Ectodermal cell (in vitro differentiated cells): ENCODE measurements around the gene ACSBG1.
"Not testable (repeated sequence)": the region's sequence is repeated elsewhere in the genome, so short reads cannot be mapped to it uniquely, and the experiment has no call there.

Source experiments
- H3K27ac ChIP-seq: 2 replicates; pipeline ENCODE4 v1.7.0; 2013; ENCODE audit warnings: mild to moderate bottlenecking, low read depth, low read length; ENCODE audit not compliant: insufficient read depth, poor library complexity, severe bottlenecking
- H3K27me3 ChIP-seq: 2 replicates; pipeline ENCODE4 v1.7.0; 2013; ENCODE audit warnings: mild to moderate bottlenecking, low read length; ENCODE audit not compliant: insufficient read depth, control insufficient read depth, poor library complexity, severe bottlenecking
- H3K36me3 ChIP-seq: one replicate; pipeline ENCODE4 v1.7.0; 2013; ENCODE audit warnings: low read length; ENCODE audit not compliant: control insufficient read depth, insufficient read depth
- H3K4me1 ChIP-seq: one replicate; pipeline ENCODE4 v1.7.0; 2013; ENCODE audit warnings: low read length; ENCODE audit not compliant: control insufficient read depth, insufficient read depth
- H3K4me3 ChIP-seq: 2 replicates; pipeline ENCODE4 v1.7.0; 2013; ENCODE audit warnings: low read depth, low read length, control low read depth; ENCODE audit not compliant: insufficient read depth
- H3K9me3 ChIP-seq: 2 replicates; pipeline ENCODE4 v1.7.0; 2013; ENCODE audit warnings: mild to moderate bottlenecking, low read length, moderate library complexity; ENCODE audit not compliant: control insufficient read depth
- WGBS, 2 experiments: methylation state at CpG; one replicate each; pipeline ENCODE4 v1.1.7; 2013; ENCODE audit warnings: missing lambda C conversion rate in 2 of 2; 5-methylcytosine and 5-hydroxymethylcytosine counted together

ACSBG1 gene

GRCh38 chr15:78251136-78251535 is 16.8 kb upstream of the ACSBG1 start:
- Histone ChIP-seq H3K27me3 (no peaks in the 10 kb centered on the region), H3K27ac (no peak overlapping the region), H3K36me3 (no peaks in the 10 kb centered on the region), H3K9me3 (no peaks in the 10 kb centered on the region), H3K4me3 (no peak overlapping the region), H3K4me1 (no peaks in the 10 kb centered on the region)
- WGBS, 2 experiments = 85 to 87% methylated on average over 9 of the region's 9 CpGs

- H3K27ac ChIP-seq = no peak overlapping the region
- no peaks in the 10 kb centered on the region for H3K27me3 ChIP-seq
- H3K4me1 ChIP-seq = no peaks in the 10 kb centered on the region
- no peaks in the 10 kb centered on the region for H3K36me3 ChIP-seq
- WGBS, 2 experiments = 91 to 95% methylated on average over 5 of the region's 5 CpGs
- H3K4me3 ChIP-seq = no peak overlapping the region
- H3K9me3 ChIP-seq = no peaks in the 10 kb centered on the region
These were observed 14.8 kb upstream of the ACSBG1 start for GRCh38 chr15:78249131-78249530.

- H3K4me3 ChIP-seq = no peak overlapping the region
- no peak overlapping the region for H3K27ac ChIP-seq
- WGBS, 2 experiments = 67 to 71% methylated on average over 1 of the region's 1 CpG
- H3K27me3 ChIP-seq = no peaks in the 10 kb centered on the region
- H3K9me3 ChIP-seq = no peaks in the 10 kb centered on the region
- H3K36me3 ChIP-seq = no peaks in the 10 kb centered on the region
- peaks cover 8% of the 10 kb centered on the region for H3K4me1 ChIP-seq
These were observed 13.5 kb upstream of the ACSBG1 start for GRCh38 chr15:78247911-78248310.

GRCh38 chr15:78245976-78246620 is 11.7 kb upstream of the ACSBG1 start:
- not testable (repeated sequence) for H3K4me1 ChIP-seq, H3K9me3 ChIP-seq, H3K27me3 ChIP-seq, H3K4me3 ChIP-seq, H3K27ac ChIP-seq, H3K36me3 ChIP-seq
- WGBS, 2 experiments = 92 to 96% methylated on average over 39 of the region's 39 CpGs

- not testable (repeated sequence) for H3K36me3 ChIP-seq
- 92 to 95% methylated on average over 13 of the region's 14 CpGs for WGBS, 2 experiments
These were observed 11.0 kb upstream of the ACSBG1 start for GRCh38 chr15:78245392-78245791.

GRCh38 chr15:78244893-78245292 is 10.5 kb upstream of the ACSBG1 start:
- 66 to 69% methylated on average over 7 of the region's 7 CpGs for WGBS, 2 experiments
- Histone ChIP-seq H3K27ac (no peak overlapping the region), H3K9me3 (no peaks in the 10 kb centered on the region), H3K36me3 (no peaks in the 10 kb centered on the region), H3K4me3 (no peak overlapping the region), H3K4me1 (peaks cover 8% of the 10 kb centered on the region), H3K27me3 (no peaks in the 10 kb centered on the region)

More at GRCh38 chr15:78245392-78245791, 11.0 kb upstream of the ACSBG1 start:
- not testable (repeated sequence) for H3K9me3 ChIP-seq, H3K4me1 ChIP-seq, H3K27me3 ChIP-seq, H3K4me3 ChIP-seq, H3K27ac ChIP-seq

- WGBS, 2 experiments = 90 to 95% methylated on average over 6 of the region's 6 CpGs
- Histone ChIP-seq H3K9me3 (no peaks in the 10 kb centered on the region), H3K27me3 (no peaks in the 10 kb centered on the region), H3K36me3 (no peaks in the 10 kb centered on the region), H3K27ac (no peak overlapping the region), H3K4me3 (no peak overlapping the region), H3K4me1 (peaks cover 8% of the 10 kb centered on the region)
These were observed 9.7 kb upstream of the ACSBG1 start for GRCh38 chr15:78244101-78244500.

GRCh38 chr15:78243491-78243941 is 9.2 kb upstream of the ACSBG1 start:
- no peaks in the 10 kb centered on the region for H3K36me3 ChIP-seq
- 56 to 57% methylated on average over 6 of the region's 6 CpGs for WGBS, 2 experiments
- no peak overlapping the region for H3K27ac ChIP-seq

GRCh38 chr15:78243058-78243457 is 8.7 kb upstream of the ACSBG1 start:
- Histone ChIP-seq H3K9me3 (no peaks in the 10 kb centered on the region), H3K4me3 (no peak overlapping the region), H3K27ac (no peak overlapping the region), H3K27me3 (no peaks in the 10 kb centered on the region), H3K4me1 (peaks cover 8% of the 10 kb centered on the region), H3K36me3 (no peaks in the 10 kb centered on the region)
- 90% methylated on average over 6 of the region's 6 CpGs for WGBS, 2 experiments

More at GRCh38 chr15:78243491-78243941, 9.2 kb upstream of the ACSBG1 start:
- H3K4me3 ChIP-seq = no peak overlapping the region
- H3K9me3 ChIP-seq = no peaks in the 10 kb centered on the region
- no peaks in the 10 kb centered on the region for H3K27me3 ChIP-seq
- peaks cover 8% of the 10 kb centered on the region for H3K4me1 ChIP-seq

- 82 to 90% methylated on average over 5 of the region's 5 CpGs for WGBS, 2 experiments
- H3K9me3 ChIP-seq = no peaks in the 10 kb centered on the region
- H3K27me3 ChIP-seq = no peaks in the 10 kb centered on the region
- no peaks in the 10 kb centered on the region for H3K36me3 ChIP-seq
- no peak overlapping the region for H3K27ac ChIP-seq
- no peak overlapping the region for H3K4me3 ChIP-seq
- H3K4me1 ChIP-seq = peaks cover 8% of the 10 kb centered on the region
These were observed 7.8 kb upstream of the ACSBG1 start for GRCh38 chr15:78242128-78242527.

GRCh38 chr15:78241017-78241416 is 6.7 kb upstream of the ACSBG1 start:
- WGBS, 2 experiments = 28 to 30% methylated on average over 12 of the region's 12 CpGs
- H3K36me3 ChIP-seq = no peaks in the 10 kb centered on the region
- no peaks in the 10 kb centered on the region for H3K27me3 ChIP-seq

More at GRCh38 chr15:78241017-78241416, 6.7 kb upstream of the ACSBG1 start:
- H3K4me1 ChIP-seq = peaks cover 8% of the 10 kb centered on the region
- H3K27ac ChIP-seq = no peak overlapping the region
- H3K9me3 ChIP-seq = no peaks in the 10 kb centered on the region
- no peak overlapping the region for H3K4me3 ChIP-seq
